Putamen (tissue), 1 donor: ENCODE results near the gene CEL.
"Not testable (repeated sequence)": the region's sequence is repeated elsewhere in the genome, so short reads cannot be mapped to it uniquely, and the experiment has no call there.

ENCODE experiments used
- DNase-seq: peaks from one replicate; pipeline ENCODE4 v3.0.0-alpha.2; 2016; ENCODE audit warnings: low spot score

CEL gene

DNA sequence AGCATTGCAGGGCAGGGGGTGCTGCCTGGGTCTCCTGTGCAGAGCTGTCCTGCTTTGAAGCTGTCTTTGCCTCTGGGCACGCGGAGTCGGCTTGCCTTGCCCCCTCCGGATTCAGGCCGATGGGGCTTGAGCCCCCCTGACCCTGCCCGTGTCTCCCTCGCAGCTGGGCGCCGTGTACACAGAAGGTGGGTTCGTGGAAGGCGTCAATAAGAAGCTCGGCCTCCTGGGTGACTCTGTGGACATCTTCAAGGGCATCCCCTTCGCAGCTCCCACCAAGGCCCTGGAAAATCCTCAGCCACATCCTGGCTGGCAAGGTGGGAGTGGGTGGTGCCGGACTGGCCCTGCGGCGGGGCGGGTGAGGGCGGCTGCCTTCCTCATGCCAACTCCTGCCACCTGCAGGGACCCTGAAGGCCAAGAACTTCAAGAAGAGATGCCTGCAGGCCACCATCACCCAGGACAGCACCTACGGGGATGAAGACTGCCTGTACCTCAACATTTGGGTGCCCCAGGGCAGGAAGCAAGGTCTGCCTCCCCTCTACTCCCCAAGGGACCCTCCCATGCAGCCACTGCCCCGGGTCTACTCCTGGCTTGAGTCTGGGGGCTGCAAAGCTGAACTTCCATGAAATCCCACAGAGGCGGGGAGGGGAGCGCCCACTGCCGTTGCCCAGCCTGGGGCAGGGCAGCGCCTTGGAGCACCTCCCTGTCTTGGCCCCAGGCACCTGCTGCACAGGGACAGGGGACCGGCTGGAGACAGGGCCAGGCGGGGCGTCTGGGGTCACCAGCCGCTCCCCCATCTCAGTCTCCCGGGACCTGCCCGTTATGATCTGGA is 2.7 kb downstream of the CEL start:
- DNase-seq: no peak

- no peak for DNase-seq
These were observed 3.2 kb downstream of the CEL start for GRCh38 chr9:133065070-133065388.

DNA sequence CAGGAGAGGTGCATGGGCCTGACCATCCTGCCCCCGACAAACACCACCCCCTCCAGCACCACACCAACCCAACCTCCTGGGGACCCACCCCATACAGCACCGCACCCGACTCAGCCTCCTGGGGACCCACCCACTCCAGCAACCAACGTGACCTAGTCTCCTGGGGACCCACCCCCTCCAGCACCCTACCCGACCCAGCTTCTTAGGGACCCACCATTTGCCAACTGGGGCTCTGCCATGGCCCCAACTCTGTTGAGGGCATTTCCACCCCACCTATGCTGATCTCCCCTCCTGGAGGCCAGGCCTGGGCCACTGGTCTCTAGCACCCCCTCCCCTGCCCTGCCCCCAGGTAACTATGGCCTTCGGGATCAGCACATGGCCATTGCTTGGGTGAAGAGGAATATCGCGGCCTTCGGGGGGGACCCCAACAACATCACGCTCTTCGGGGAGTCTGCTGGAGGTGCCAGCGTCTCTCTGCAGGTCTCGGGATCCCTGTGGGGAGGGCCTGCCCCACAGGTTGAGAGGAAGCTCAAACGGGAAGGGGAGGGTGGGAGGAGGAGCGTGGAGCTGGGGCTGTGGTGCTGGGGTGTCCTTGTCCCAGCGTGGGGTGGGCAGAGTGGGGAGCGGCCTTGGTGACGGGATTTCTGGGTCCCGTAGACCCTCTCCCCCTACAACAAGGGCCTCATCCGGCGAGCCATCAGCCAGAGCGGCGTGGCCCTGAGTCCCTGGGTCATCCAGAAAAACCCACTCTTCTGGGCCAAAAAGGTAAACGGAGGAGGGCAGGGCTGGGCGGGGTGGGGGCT is 4.6 kb downstream of the CEL start:
- DNase-seq: no peak

GRCh38 chr9:133067006-133067405 is 5.2 kb downstream of the CEL start:
- DNase-seq: no peak

GRCh38 chr9:133067813-133068212 is 6.0 kb downstream of the CEL start:
- DNase-seq: no peak

- DNase-seq: not testable (repeated sequence)
These were observed 6.7 kb downstream of the CEL start for GRCh38 chr9:133068431-133068830.

DNA sequence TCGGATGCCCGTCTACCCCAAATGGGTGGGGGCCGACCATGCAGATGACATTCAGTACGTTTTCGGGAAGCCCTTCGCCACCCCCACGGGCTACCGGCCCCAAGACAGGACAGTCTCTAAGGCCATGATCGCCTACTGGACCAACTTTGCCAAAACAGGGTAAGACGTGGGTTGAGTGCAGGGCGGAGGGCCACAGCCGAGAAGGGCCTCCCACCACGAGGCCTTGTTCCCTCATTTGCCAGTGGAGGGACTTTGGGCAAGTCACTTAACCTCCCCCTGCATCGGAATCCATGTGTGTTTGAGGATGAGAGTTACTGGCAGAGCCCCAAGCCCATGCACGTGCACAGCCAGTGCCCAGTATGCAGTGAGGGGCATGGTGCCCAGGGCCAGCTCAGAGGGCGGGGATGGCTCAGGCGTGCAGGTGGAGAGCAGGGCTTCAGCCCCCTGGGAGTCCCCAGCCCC is 8.8 kb downstream of the CEL start:
- not testable (repeated sequence) for DNase-seq

GRCh38 chr9:133070985-133071384 is 9.2 kb downstream of the CEL start:
- DNase-seq: not testable (repeated sequence)

- DNase-seq: no peak
These were observed 9.8 kb downstream of the CEL start for GRCh38 chr9:133071484-133072150.

- DNase-seq: not testable (repeated sequence)
These were observed 10.4 kb downstream of the CEL start for GRCh38 chr9:133072210-133072609.

DNA sequence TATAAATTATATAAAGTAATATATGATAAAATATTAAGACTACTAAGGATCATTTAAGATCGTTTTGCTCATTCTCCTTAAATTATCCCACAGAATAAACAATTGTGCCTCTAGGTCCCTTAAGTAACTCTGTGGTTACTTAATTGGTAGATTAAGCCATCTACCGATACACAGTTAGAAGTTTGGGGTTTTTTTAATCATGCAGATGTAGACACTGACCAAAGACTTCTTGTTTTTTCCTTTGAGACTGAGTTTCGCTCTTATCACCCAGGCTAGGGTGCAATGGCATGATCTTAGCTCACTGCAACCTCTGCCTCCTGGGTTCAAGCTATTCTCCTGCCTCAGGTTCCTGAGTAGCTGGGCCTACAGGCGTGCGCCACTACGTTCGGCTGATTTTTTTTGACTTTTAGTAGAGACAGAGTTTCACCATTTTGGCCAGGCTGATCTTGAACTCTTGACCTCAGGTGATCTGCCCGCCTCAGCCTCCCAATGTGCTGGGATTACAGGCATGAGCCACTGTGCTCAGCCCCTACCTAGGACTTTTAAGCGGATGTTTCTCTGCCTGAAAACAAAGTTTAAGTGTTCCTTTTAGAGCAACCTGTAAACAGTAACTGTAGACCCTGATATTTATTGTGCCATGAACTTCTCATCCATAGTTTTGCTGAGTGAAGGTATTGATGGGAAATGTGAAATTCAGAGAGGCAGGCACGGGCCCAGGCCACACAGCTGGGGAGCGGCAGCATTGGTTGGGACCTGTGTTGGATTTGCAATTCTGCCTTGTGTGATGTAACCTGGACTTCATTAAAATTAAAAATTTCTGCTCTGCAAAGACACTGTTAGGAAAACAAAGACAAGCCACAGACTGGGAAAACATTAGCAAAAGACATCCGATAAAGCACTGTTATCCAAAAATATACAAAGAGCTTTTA is 11.6 kb downstream of the CEL start:
- DNase-seq: no peak

DNA sequence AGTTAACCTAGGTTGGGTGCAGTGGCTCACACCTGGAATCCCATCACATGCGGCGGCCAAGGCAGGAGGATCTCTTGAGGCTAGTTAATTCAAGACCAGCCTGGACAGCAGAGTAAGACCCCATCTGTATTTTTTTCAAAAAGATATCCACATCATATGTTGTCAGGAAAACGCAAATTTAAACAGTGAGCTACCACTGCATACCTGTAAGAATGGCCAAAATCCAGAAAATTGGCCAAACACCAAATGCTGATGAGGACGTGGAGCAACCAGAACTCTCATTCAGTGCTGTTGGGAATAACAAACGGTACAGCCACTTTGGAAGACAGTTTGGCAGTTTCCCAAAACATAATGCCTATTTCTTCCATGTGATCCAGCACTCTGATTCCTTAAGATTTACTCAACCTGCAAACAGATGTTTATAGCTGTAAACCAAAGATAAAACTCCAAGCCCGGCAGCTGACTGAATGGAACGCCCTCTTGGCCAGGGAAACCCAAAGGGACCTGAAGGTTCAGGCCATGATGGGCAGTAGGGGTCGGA is 12.4 kb downstream of the CEL start:
- no peak for DNase-seq

DNA sequence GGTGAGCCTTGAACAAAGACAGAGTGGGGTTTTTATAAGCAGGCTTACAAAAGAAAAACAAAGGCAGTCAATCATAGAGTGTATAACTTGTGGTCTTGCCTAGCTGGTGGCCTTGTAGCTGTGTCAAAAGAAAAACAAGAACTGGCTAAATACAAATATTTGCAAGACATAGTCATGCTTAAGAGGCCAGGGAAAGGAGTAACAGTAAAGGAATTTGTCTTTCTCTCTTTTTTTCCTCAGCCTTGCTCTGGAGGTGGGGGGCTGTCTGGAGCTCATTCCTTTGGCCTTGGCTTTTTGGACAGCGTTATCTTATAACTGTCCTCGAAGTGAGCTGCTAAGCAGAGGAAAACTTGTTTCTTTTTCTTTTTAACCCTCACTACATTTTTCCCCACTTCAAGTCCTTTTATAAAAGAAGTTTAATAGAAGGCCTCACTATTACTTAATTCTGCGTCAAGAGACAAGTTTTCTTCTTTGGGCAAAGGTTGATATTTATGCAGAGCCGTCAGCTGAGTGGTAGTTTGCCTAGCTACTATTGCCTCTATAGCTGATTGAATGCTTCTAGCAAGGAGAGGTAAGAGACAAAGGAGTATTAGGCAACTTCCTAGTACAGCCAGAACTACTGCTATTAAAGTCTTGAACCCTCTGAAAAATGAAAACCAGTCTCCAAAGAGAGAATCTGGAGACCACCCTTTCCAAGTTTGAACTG is 14.3 kb downstream of the CEL start:
- no peak for DNase-seq

DNA sequence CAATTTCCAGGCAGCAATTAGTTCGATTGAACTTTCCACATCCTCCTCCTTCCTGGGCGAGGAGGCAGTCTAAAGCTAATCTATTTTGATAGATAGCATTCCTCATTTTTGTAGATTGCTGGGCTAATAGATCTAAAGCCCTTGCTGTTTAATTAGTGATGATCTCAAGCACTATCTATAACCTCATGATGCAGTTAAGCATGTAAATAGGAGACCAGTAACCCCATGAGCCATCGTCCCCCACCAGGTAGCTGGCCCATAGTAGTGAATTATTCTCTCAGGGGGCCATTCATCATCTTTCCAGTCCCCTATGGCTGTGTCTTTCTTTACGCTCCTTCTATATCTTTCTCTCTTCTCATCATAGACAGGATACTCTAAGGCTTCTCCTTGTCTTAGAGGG is 14.9 kb downstream of the CEL start:
- DNase-seq: no peak

GRCh38 chr9:133078486-133078885 is 16.7 kb downstream of the CEL start:
- DNase-seq: no peak

DNA sequence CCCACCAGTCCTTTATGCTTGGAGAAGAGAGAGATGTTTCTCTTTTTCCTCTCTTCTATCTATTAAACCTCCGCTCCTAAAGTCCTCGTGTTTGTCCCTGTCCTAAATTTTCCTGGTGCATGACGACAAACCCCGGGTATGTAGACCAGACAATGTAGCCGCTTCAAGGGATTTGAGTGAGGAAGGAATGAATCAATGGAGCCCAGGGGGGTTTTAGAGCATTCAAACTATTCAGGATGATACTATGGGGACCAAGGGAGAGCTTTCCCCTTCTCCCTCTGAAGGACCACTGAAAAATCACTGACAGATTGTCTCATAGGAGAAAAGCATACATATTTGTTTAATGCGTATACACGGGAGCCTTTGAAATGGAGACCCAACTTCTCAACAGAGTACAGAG is 18.4 kb downstream of the CEL start:
- no peak for DNase-seq

DNA sequence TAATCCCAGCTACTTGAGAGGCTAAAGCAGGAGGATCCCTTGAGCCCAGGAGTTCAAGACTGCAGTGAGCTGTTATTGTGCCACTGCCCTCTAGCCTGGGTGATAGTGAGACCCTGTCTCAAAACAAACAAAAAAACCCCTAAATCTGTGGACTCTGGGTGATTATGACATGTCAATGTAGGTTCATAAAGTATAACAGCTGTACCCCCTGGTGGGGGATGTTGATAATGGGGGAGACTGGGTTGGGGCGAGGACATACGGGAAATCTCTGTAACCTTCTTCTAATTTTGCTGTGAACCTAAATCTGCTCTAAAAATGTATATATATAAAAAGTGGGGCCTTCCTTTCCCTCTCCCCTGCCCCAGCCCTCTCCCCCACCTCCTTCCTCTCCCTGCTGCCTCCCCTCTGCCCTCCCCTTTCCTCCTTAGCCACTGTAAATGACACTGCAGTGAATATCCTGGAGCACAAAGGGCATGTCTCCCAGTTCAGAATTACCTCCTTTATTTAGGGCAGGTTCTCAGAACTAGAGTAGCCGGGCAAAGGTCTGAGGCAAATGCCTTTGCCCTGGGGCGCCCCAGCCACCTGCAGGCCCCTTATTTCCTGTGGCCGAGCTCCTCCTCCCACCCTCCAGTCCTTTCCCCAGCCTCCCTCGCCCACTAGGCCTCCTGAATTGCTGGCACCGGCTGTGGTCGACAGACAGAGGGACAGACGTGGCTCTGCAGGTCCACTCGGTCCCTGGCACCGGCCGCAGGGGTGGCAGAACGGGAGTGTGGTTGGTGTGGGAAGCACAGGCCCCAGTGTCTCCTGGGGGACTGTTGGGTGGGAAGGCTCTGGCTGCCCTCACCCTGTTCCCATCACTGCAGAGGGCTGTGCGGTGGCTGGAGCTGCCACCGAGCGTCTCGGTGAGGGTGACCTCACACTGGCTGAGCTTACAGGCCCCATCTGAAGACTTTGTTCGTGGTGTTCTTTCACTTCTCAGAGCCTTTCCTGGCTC is 19.3 kb downstream of the CEL start:
- DNase-seq: not testable (repeated sequence)

DNA sequence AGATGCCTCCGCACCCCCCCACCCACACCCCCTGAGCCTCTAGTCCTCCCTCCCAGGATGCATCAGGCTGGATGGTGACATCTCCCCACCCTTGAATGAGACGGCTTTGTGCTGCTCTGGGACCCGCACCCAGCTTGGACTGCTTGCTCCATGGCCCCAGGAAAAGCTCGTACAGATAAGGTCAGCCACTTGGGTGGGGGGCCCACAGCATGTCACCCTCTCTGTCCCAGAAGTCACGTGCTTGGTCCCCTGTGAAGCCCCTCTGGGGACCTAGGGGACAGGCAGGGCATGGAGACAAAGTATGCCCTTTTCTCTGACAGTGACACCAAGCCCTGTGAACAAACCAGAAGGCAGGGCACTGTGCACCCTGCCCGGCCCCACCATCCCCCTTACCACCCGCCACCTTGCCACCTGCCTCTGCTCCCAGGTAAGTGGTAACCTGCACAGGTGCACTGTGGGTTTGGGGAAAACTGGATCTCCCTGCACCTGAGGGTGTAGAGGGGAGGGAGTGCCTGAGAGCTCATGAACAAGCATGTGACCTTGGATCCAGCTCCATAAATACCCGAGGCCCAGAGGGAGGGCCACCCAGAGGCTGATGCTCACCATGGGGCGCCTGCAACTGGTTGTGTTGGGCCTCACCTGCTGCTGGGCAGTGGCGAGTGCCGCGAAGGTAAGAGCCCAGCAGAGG is 20.3 kb downstream of the CEL start:
- DNase-seq: not testable (repeated sequence)

DNA sequence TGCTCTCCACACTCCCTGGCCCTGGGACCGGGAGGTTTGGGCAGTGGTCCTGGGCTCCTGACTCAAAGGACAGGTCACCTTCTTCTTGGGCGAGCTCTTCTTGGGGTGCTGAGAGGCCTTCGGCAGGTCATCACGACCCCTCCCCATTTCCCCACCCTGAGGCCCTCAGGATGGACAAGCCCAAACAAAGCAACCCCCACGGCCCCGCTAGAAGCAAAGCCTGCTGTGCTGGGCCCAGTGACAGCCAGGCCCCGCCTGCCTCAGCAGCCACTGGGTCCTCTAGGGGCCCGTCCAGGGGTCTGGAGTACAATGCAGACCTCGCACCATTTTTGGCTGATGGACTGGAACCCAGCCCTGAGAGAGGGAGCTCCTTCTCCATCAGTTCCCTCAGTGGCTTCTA is 21.9 kb downstream of the CEL start:
- DNase-seq: not testable (repeated sequence)
